Activated naive CD8-positive, alpha-beta T cell (primary cell): ENCODE data around the gene SIRT2.
A peak's percentile ranks its signal among the peaks of the same experiment; 100 is the strongest.
"Not testable (repeated sequence)": the region's sequence is repeated elsewhere in the genome, so short reads cannot be mapped to it uniquely, and the experiment has no call there.

Experiments
- H3K27ac Mint-ChIP-seq: one replicate; pipeline ENCODE4 v1.8.0; 2021; ENCODE audit warnings: mixed read lengths
- H3K27me3 Mint-ChIP-seq: one replicate; pipeline ENCODE4 v1.8.0; 2021; ENCODE audit warnings: mixed read lengths
- H3K36me3 Mint-ChIP-seq: one replicate; pipeline ENCODE4 v1.8.0; 2021; ENCODE audit warnings: mixed read lengths
- H3K4me1 Mint-ChIP-seq: one replicate; pipeline ENCODE4 v1.8.0; 2021; ENCODE audit warnings: low read depth, mixed read lengths
- H3K4me3 Mint-ChIP-seq: one replicate; pipeline ENCODE4 v1.8.0; 2021; ENCODE audit warnings: mild to moderate bottlenecking, mixed read lengths
- H3K9me3 Mint-ChIP-seq: one replicate; pipeline ENCODE4 v1.8.0; 2021; ENCODE audit warnings: low read depth, mixed read lengths

SIRT2 gene

DNA sequence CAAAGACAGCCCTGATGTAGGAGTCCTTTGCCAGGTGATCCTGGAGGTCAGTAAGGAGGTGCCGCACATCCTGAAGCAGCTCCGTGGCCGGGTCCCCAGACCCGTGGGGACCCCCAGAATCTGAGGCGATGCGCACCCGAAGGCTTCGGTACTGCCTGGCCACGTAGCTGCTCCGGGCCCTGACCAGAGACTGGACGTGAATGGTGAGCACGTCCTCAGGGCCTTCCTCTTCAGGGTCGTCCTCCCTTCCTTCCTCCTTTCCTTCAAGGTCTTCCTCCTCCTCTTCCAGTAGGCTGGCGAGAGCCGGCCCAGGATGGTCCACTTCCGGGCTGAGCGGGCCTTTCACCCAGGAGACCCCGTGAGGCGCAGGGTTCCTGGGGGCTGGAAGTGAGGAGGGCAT lies 28.8 kb downstream of the SIRT2 start:
- Mint-ChIP-seq H3K36me3 (peaks cover 4% of the 10 kb centered on the region), H3K9me3 (no peaks in the 10 kb centered on the region), H3K4me1 (peaks cover 44% of the 10 kb centered on the region), H3K27me3 (no peaks in the 10 kb centered on the region), H3K4me3 (peak overlapping the region; percentile 92), H3K27ac (peak overlapping the region; percentile 92)

DNA sequence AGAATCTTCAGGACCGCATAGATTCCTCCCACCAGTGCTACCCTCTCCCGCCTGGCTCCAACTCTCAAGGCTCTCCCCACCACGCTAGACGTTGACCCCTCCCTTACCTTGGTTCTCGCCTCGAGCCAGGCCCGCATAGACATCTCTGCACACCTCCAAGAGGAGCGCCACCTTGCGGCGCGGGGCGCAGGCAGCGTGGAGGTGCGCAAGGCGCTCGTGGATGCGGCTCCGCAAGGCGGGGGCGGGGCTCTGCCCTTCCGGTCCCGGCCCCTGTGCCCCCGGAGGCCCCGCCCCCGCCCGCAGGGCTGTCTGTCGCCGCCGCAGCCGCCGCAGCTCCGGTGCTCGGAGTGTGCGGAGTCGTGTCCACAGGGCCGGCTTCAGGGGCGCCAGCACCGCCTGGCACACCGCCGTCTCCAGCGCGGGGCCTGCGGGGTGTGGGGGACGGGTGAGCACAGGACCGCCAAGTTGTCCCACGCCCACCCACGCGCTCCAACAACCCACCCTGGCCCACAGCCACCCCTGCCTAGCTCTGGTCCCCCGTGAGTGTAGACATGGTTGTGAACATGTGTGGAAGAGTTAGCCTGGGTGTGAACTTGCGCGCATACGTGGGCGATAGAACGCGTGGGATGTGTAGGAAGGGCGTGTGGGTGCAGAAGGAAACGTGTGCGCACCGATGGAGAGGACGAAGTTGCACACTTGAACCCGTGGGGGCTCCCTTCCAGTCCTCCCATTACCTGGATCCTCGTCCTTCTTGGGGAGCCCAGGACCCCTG lies 29.4 kb downstream of the SIRT2 start:
- H3K4me3 Mint-ChIP-seq, result peak overlapping the region; percentile 92
- H3K9me3 Mint-ChIP-seq, result no peaks in the 10 kb centered on the region
- peaks cover 7% of the 10 kb centered on the region for H3K36me3 Mint-ChIP-seq
- peaks cover 49% of the 10 kb centered on the region for H3K4me1 Mint-ChIP-seq
- no peaks in the 10 kb centered on the region for H3K27me3 Mint-ChIP-seq
- H3K27ac Mint-ChIP-seq, result peak overlapping the region; percentile 92

DNA sequence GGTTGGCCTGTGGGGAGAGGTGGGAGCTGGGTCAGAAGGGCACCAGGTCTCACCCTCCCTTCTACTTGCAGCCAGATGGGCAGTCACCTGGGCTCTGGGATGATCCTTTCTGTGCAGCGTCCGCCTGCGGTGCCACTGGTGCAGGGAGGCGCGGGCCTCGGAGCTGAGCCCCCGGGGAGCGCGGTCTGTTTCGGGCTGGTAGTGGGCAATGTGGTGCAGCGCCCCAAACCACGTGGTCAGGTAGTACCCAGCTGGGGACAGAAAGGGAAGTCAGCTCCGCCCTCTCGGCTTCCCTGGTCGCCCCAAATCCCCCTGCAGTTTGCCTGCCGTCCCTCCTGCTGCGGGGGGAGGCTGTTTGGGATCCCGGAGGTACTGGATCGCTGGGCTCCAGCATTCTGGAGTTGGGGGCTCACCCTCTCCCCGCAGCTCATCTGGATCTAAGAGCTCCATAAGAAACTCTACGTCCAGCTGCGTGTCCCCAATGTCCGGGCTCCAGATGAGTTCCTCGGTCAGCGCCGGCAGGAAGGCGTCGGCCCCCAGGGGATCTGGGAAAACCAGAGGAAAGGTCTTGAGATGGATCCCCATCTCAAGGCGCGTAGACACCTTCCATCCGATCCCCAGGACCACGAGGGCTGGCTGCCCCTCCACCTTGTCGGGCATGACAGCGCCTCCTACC lies 30.1 kb downstream of the SIRT2 start:
- Mint-ChIP-seq H3K4me1 (peaks cover 57% of the 10 kb centered on the region), H3K36me3 (peaks cover 7% of the 10 kb centered on the region), H3K4me3 (peak overlapping the region; percentile 92), H3K9me3 (no peaks in the 10 kb centered on the region), H3K27me3 (no peaks in the 10 kb centered on the region), H3K27ac (peak overlapping the region; percentile 92)

DNA sequence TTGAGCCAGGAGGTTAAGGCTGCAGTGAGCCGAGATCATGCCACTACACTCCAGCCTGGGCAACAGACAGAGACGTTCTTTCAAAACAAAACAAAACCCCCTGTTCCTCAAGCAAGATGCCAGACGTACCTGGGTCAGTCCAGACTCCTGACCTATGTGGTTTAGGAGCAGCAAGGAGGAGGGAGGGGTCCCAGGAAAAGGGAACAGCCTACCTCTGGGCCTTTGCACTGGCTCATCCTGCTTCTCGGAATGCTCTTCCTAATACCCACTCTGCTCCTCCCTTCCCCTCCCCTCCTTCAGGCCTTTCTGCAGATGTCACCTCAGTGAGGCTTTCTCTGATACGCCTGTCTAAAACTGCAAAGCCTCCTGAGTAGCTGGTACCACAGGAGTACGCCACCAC lies 30.9 kb downstream of the SIRT2 start:
- Mint-ChIP-seq H3K4me3 (peak overlapping the region; percentile 92), H3K36me3 (peaks cover 7% of the 10 kb centered on the region), H3K9me3 (no peaks in the 10 kb centered on the region), H3K27ac (peak overlapping the region; percentile 92), H3K27me3 (no peaks in the 10 kb centered on the region), H3K4me1 (peaks cover 58% of the 10 kb centered on the region)

DNA sequence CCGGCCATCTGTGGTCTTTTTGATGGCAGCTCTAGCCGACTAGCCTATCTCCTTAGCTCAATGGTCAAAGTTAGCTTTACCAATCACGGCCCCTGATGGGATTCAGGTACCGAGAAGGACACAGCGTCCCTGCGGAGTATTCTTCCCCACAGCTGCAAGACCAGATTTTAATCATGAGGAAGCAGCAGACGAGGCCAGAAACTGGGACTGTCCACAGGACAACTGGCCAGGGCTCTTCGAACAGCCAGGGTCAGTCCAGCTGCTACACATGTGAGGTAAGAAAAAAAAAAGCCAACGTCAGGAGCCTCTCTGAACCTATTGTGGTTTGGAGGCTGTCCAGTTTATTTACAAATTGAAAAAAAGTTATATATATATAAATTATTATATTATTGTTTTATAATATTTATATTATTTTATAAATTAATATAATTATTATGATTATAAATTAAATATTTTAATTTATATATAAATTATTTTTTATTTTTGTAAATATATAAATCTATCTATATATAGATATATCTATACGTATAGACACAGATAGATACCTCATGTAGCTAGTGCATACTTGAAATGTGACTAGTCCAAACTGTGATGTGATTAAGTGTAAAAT lies 32.1 kb downstream of the SIRT2 start:
- no peak overlapping the region for H3K4me3 Mint-ChIP-seq
- peak overlapping the region; percentile 28 for H3K27ac Mint-ChIP-seq
- peaks cover 3% of the 10 kb centered on the region for H3K36me3 Mint-ChIP-seq
- H3K4me1 Mint-ChIP-seq, result peaks cover 58% of the 10 kb centered on the region
- H3K9me3 Mint-ChIP-seq, result no peaks in the 10 kb centered on the region
- H3K27me3 Mint-ChIP-seq, result no peaks in the 10 kb centered on the region

DNA sequence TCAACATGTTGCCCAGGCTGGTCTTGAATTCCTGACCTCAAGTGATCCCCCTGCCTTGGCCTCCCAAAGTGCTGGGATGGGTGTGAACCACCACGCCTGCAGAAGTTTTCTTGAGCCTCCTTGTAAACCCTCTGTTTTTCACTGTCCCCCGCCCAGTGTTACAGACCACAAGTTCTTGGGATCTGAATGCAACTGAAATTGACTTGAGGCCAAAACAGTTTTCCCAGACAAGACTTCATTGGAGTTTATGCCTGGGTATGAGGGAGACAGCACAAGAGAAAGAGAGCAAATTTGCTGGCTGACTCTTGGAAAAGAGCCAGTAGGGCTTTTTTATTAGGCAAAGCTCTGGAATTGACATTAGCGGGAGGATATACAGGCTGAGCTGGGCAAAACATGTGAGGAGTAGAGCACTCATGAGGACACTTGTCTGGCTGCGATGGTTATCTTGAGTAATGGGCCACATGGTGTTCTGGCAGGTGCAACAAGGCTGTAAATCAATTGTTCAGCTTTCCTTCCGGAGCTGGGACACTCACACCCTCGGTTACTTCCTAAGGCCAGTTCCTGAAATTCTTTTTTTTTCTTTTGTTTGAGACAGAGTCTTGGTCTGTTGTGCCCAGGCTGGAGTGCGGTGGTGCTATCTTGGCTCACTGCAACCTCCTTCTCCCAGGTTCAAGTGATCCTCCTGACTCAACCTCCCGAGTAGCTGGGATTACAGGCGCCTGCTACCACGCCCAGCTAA lies 36.9 kb downstream of the SIRT2 start:
- Mint-ChIP-seq H3K27ac (peak overlapping the region; percentile 58), H3K36me3 (peaks cover 3% of the 10 kb centered on the region), H3K4me3 (no peak overlapping the region), H3K4me1 (peaks cover 39% of the 10 kb centered on the region), H3K27me3 (no peaks in the 10 kb centered on the region), H3K9me3 (no peaks in the 10 kb centered on the region)

DNA sequence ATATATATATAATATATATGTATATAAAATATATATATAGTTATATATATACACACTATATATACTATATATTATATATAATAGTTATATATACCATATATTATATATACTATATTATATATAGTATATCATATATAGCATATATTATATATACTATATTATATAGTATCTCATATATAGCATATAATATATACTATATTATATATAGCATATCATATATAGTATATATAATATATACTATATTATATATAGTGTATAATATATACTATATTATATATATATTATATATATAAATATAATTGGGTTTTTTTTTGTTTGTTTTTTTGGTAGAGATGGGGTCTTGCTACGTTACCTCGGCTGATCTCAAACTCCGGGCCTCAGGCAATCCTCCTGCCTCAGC lies 38.0 kb downstream of the SIRT2 start:
- no peaks in the 10 kb centered on the region for H3K27me3 Mint-ChIP-seq
- H3K36me3 Mint-ChIP-seq, result peaks cover 3% of the 10 kb centered on the region
- H3K9me3 Mint-ChIP-seq, result no peaks in the 10 kb centered on the region
- H3K4me1 Mint-ChIP-seq, result peaks cover 43% of the 10 kb centered on the region
- no peak overlapping the region for H3K4me3 Mint-ChIP-seq
- H3K27ac Mint-ChIP-seq, result no peak overlapping the region

DNA sequence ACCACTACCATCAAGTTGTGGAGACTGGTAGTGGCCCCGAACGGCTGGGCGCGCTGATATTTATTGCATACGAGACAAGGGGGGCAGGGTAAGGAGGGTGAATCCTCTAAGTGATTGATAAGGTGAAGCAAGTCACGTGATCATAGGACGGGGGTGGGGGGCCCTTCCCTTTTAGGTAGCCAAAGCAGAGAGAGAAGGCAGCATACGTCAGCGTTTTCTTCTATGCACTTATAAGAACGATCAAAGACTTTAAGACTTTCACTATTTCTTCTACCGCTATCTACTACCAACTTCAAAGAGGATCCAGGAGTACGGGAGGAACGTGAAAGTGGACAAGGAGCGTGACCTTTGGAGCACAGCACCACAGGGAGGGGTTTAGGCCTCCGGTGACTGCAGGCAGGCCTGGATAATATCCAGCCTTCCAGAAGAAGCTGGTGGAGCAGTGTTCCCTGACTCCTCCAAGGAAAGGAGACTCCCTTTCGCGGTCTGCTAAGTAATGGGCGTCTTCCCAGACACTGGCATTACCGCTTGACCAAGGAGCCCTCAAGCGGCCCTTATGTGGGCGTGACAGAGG lies 39.7 kb downstream of the SIRT2 start:
- H3K4me3 Mint-ChIP-seq, H3K27me3 Mint-ChIP-seq, H3K27ac Mint-ChIP-seq, H3K36me3 Mint-ChIP-seq, H3K9me3 Mint-ChIP-seq: not testable (repeated sequence)
- peaks cover 30% of the 10 kb centered on the region for H3K4me1 Mint-ChIP-seq

DNA sequence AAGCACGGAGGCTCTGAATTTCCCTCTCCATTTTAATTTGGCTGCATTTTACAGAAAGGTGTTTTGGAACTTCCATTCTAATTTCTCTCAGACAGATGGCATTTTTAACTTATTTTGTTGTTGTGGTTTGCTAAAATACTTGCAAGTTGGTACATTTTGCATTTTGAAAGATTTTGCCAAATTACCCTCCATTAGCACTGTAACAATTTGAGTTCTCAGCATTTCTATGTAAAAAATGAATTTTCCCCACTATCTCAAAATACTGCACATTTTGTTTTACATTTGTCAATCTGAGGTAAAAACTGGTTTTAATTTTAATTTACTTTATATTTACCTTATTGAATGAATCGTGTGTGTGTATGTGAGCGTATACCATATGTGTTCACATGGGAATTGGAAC lies 42.6 kb downstream of the SIRT2 start:
- no peaks in the 10 kb centered on the region for H3K36me3 Mint-ChIP-seq
- no peaks in the 10 kb centered on the region for H3K9me3 Mint-ChIP-seq
- peak overlapping the region; percentile 62 for H3K4me3 Mint-ChIP-seq
- H3K27me3 Mint-ChIP-seq, result no peaks in the 10 kb centered on the region
- peaks cover 30% of the 10 kb centered on the region for H3K4me1 Mint-ChIP-seq
- peak overlapping the region; percentile 61 for H3K27ac Mint-ChIP-seq

DNA sequence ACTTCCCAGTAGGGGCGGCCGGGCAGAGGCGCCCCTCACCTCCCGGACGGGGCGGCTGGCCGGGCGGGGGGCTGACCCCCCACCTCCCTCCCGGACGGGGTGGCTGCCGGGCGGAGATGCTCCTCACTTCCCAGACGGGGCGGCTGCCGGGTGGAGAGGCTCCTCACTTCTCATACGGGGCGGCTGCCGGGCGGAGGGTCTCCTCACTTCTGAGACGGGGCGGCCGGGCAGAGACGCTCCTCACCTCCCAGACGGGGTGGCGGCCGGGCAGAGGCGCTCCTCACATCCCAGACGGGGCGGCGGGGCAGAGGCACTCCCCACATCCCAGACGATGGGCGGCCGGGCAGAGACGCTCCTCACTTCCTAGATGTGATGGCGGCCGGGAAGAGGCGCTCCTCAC lies 43.7 kb downstream of the SIRT2 start:
- H3K27me3 Mint-ChIP-seq, H3K36me3 Mint-ChIP-seq, H3K4me3 Mint-ChIP-seq, H3K9me3 Mint-ChIP-seq, H3K27ac Mint-ChIP-seq: not testable (repeated sequence)
- H3K4me1 Mint-ChIP-seq, result peaks cover 33% of the 10 kb centered on the region

DNA sequence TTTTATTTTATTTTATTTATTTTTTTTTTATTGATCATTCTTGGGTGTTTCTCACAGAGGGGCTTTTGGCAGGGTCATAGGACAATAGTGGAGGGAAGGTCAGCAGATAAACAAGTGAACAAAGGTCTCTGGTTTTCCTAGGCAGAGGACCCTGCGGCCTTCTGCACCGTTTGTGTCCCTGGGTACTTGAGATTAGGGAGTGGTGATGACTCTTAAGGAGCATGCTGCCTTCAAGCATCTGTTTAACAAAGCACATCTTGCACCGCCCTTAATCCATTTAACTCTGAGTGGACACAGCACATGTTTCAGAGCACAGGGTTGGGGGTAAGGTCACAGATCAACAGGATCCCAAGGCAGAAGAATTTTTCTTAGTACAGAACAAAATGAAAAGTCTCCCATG lies 44.5 kb downstream of the SIRT2 start:
- not testable (repeated sequence) for H3K9me3 Mint-ChIP-seq, H3K4me3 Mint-ChIP-seq, H3K36me3 Mint-ChIP-seq, H3K27ac Mint-ChIP-seq, H3K27me3 Mint-ChIP-seq
- H3K4me1 Mint-ChIP-seq, result peaks cover 34% of the 10 kb centered on the region

DNA sequence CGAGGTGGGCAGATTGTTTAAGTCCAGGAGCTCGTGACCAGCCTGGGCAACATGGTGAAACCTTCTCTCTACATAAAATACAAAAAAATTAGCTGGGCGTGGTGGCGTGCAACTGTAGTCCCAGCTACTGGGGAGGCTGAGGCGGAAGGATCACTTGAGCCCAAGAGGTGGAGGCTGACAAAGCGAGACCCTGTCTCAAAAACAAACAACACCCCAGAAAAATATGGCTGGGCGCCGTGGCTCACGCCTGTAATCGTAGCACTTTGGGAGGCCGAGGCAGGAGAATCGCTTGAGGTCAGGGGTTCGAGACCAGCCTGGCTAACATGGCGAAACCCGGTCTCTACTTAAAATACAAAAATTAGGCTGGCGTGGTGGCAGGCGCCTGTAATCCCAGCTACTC lies 46.2 kb downstream of the SIRT2 start:
- Mint-ChIP-seq H3K4me1 (peaks cover 44% of the 10 kb centered on the region), H3K4me3 (peak overlapping the region; percentile 91), H3K36me3 (peaks cover 8% of the 10 kb centered on the region), H3K9me3 (no peaks in the 10 kb centered on the region), H3K27ac (peak overlapping the region; percentile 97), H3K27me3 (no peaks in the 10 kb centered on the region)

DNA sequence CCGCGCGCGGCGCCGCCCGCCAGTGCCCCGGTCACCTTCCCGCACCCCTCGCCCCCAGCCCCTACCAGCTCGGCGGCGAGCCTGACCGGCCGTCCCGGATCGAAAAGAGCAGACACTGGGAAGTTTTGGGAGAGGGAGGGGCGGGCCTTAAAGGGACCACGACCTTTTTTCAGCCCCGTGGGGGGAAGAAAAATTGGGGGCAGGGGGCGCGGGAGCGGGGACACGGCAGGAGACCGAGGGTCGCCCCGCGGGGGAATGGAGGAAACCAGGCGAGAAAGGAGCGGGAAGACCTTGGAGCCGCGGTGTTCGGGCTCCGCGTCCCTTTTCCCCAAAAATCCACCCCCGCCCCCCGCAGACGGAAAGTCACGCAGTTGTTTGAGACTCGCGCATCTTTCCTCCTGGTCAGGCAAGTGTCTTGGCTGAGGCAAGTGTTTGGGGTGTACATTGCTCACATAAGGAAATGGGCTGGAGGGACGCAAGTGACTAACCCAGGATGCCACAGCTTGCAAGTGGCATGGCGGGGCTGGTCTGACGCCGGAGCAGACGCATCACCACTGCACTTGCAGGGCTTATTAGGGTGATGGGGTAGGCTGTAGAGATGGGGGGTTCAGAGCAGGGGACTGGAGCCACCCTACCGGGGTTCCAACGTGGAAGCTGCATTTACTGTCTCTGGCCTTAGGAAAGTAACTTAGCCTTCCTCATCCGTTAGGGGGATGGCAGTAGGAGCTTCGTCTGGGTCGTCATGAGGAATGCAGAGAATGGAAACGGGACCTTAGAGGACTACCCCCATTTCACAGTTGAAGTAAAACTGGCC lies 47.0 kb downstream of the SIRT2 start:
- peak overlapping the region; percentile 97 for H3K27ac Mint-ChIP-seq
- H3K9me3 Mint-ChIP-seq, result no peaks in the 10 kb centered on the region
- no peaks in the 10 kb centered on the region for H3K27me3 Mint-ChIP-seq
- peaks cover 47% of the 10 kb centered on the region for H3K4me1 Mint-ChIP-seq
- peaks cover 10% of the 10 kb centered on the region for H3K36me3 Mint-ChIP-seq
- H3K4me3 Mint-ChIP-seq, result peak overlapping the region; percentile 91

DNA sequence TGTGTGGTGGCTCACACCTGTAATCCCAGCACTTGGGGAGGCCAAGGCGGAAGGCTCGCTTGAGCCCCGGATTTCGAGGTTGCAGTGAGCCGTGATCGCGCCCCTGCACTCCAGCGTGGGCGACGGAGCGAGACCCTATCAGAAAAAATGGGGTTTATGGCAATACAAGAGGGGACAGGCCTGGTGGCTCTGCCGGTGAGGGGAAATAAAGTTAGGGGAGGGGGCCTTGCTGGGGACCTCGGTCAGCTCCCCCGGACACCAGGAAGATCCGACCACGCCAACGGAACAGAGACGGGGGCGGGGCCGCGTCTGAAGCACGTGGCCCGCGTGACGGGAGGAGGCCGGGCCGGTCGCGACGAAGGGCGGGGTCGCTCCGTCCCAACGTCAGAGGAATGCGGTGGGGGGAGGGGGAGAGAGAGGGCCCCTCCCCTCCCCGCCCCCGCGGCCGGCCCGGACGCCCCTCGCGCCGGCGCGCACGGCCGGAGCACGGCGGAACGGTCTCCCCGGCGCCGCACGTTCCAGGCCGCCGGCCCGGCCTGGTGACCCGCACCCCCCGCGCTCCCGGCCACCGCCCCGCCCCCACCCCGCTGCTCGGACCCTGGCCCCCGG lies 47.7 kb downstream of the SIRT2 start:
- Mint-ChIP-seq H3K4me1 (peaks cover 46% of the 10 kb centered on the region), H3K4me3 (peak overlapping the region; percentile 99), H3K36me3 (peaks cover 10% of the 10 kb centered on the region), H3K9me3 (no peaks in the 10 kb centered on the region), H3K27me3 (no peaks in the 10 kb centered on the region), H3K27ac (peak overlapping the region; percentile 99)
